Measurements from ENCODE around the gene CAMSAP3.
"Not testable (repeated sequence)": the region's sequence is repeated elsewhere in the genome, so short reads cannot be mapped to it uniquely, and the experiment has no call there.

The CAMSAP3 gene

GRCh38 chr19:7575434-7576040 is 20.1 kb upstream of the CAMSAP3 start:
- no peak overlapping the region for H3K4me3 ChIP-seq (ENCODE audit: low read depth, low read length)
- peak; percentile 36 for DNase-seq (ENCODE audit: low read depth)
- no peak for TF ChIP-seq CTCF (IDR thresholded peaks at IDR 0.05; ENCODE audit: insufficient read depth, low read depth, low read length, missing control alignments)

- DNase-seq (ENCODE audit: low read depth); H3K4me3 ChIP-seq (ENCODE audit: low read depth, low read length): not testable (repeated sequence)
These were observed 18.2 kb upstream of the CAMSAP3 start for GRCh38 chr19:7577422-7577821.

- H3K4me3 ChIP-seq (ENCODE audit: low read depth, low read length), result no peak overlapping the region
- TF ChIP-seq CTCF (IDR thresholded peaks at IDR 0.05; ENCODE audit: insufficient read depth, low read depth, low read length, missing control alignments), result no peak
- DNase-seq (ENCODE audit: low read depth), result no peak
These were observed 17.5 kb upstream of the CAMSAP3 start for GRCh38 chr19:7578127-7578526.

- H3K4me3 ChIP-seq (ENCODE audit: low read depth, low read length), result no peak overlapping the region
- DNase-seq (ENCODE audit: low read depth), result no peak
- no peak for TF ChIP-seq CTCF (IDR thresholded peaks at IDR 0.05; ENCODE audit: insufficient read depth, low read depth, low read length, missing control alignments)
These were observed 16.5 kb upstream of the CAMSAP3 start for GRCh38 chr19:7579182-7579581.

GRCh38 chr19:7582446-7582845 is 13.2 kb upstream of the CAMSAP3 start:
- DNase-seq (ENCODE audit: low read depth), result no peak
- H3K4me3 ChIP-seq (ENCODE audit: low read depth, low read length), result no peak overlapping the region
- TF ChIP-seq CTCF (IDR thresholded peaks at IDR 0.05; ENCODE audit: insufficient read depth, low read depth, low read length, missing control alignments), result no peak

- DNase-seq (ENCODE audit: low read depth), result no peak
- H3K4me3 ChIP-seq (ENCODE audit: low read depth, low read length), result no peak overlapping the region
- no peak for TF ChIP-seq CTCF (IDR thresholded peaks at IDR 0.05; ENCODE audit: insufficient read depth, low read depth, low read length, missing control alignments)
These were observed 5.8 kb upstream of the CAMSAP3 start for GRCh38 chr19:7589822-7590221.

DNA sequence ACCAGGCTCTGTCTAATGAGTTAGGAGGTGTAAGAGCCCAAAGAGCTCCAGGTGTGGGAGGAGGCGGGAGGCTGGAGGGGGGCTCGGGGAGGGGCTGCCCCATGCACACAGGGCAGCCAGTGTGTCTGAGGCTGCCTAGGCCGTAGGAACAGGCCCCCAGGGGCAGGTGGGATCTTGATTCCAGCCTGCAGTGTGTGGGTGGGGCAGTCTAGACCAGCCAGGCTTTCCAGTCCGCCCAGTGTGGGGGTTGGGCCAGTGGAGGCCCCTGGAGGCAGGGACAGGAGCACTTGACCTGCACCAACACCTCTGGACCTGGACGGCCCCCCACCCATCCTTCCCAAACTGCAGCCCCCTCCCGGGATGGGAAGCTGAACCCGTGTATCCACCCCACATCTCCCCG is 5.4 kb upstream of the CAMSAP3 start:
- TF ChIP-seq CTCF (IDR thresholded peaks at IDR 0.05; ENCODE audit: insufficient read depth, low read depth, low read length, missing control alignments), result no peak
- H3K4me3 ChIP-seq (ENCODE audit: low read depth, low read length), result no peak overlapping the region
- DNase-seq (ENCODE audit: low read depth), result no peak

All from GM12865 (cell line).